Measurements from ENCODE around the gene TLR7. TPM values are rescaled to one million over a fixed set of nuclear protein-coding genes. Genes with fewer than 3 reads are reported as not detected.
A peak's percentile ranks its signal among the peaks of the same experiment; 100 is the strongest.

TLR7 gene
- total RNA-seq, 4 donors from 2014 or later = 0.23 to 1.2 (median 0.62) TPM

DNA sequence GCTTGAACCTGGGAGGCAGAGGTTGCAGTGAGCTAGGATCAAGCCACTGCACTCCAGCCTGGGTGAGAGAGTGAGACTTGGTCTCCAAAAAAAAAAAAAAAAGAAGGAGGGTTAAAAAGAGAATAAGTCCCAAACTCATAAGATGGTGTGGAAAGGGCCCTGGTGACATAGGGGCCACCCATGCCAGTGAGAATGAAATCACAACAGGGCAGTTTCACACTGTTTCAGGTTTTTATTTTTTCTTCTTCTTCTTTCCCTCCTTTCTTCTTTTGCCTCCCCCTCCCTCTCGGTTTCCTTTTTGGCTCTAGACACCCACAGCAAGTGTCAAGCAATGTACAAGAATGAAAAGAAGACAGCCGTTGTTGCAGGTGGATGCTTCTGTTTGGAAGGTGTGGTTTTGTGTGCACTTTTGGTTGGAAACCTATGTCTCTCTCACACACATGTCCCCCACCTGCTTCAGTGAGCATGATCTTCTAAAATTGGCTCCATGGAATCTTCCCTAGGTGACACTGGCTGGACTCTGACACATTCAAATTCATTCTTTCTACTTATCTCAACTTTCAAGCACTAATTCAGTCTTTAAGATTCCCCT lies 25.1 kb downstream of the TLR7 start:
- TF ChIP-seq POLR2A (IDR thresholded peaks at IDR 0.05; ENCODE audit: low read depth) (no peak), POLR2AphosphoS5 (IDR thresholded peaks at IDR 0.05) (no peak), CTCF (IDR thresholded peaks at IDR 0.05) (no peak), EP300 (IDR thresholded peaks at IDR 0.05) (no peak)
- intact Hi-C loops (cut with DNase I) = loop anchor here (2.0 kb wide), 1 partner anchor 77 kb away; no protein-coding TSS in a partner anchor

DNA sequence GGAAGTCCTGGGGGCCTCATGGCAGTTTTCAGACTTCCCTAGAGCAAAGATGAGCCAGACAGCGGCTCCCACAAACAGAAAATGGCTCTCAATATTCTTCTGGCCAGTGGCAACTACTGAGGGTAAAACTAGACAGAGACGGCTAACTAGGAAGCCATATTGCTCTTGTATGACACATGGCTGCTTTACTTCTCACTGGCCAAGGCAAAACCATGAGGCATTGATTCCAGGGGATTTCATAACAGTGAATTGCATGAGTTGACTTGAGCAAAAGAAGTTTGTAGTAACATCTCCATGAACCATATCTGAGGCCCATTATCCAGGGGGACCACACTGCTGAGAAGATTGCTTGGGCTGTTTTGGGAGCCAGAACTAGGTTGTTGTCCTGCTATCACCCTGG lies 25.8 kb downstream of the TLR7 start:
- Histone ChIP-seq H3K27me3 (no peaks in the 10 kb centered on the region), H3K9me3 (no peaks in the 10 kb centered on the region), H3K36me3 (no peaks in the 10 kb centered on the region), H3K27ac (replicated peaks in 1 of 4) (no peak overlapping the region), H3K4me3 (no peak overlapping the region), H3K4me1 (no peaks in the 10 kb centered on the region)
- intact Hi-C loops (cut with DNase I) = loop anchor here (2.0 kb wide), 1 partner anchor 78 kb away; no protein-coding TSS in a partner anchor
- DNase-seq (ENCODE audit: extremely low spot score) = no peak
- WGBS = 86% methylated on average over 2 of the region's 2 CpGs
- TF ChIP-seq POLR2A (IDR thresholded peaks at IDR 0.05; ENCODE audit: low read depth) = no peak

More for the DNA sequence above, 25.1 kb downstream of the TLR7 start:
- 28% methylated on average over 2 of the region's 2 CpGs for WGBS
- H3K9me3 ChIP-seq = no peaks in the 10 kb centered on the region
- no peak overlapping the region for H3K4me3 ChIP-seq
- no peaks in the 10 kb centered on the region for H3K27me3 ChIP-seq
- H3K27ac ChIP-seq (replicated peaks in 1 of 4) = no peak overlapping the region
- no peaks in the 10 kb centered on the region for H3K36me3 ChIP-seq
- H3K4me1 ChIP-seq = no peaks in the 10 kb centered on the region
- no peak for DNase-seq (ENCODE audit: extremely low spot score)

GRCh38 chrX:12894074-12895030 lies 27.5 kb downstream of the TLR7 start:
- Histone ChIP-seq H3K4me1 (no peaks in the 10 kb centered on the region), H3K36me3 (no peaks in the 10 kb centered on the region), H3K27ac (replicated peaks in 1 of 4) (no peak overlapping the region), H3K4me3 (no peak overlapping the region), H3K27me3 (no peaks in the 10 kb centered on the region), H3K9me3 (no peaks in the 10 kb centered on the region)
- DNase-seq (ENCODE audit: extremely low spot score) = no peak
- intact Hi-C loops (cut with DNase I) = no loop called here
- WGBS = 56% methylated on average over 12 of the region's 12 CpGs
- TF ChIP-seq POLR2AphosphoS5 (IDR thresholded peaks at IDR 0.05) = no peak
- TF ChIP-seq CTCF (IDR thresholded peaks at IDR 0.05) = peak; percentile 58 to 62 (median 59)

GRCh38 chrX:12895866-12896265 lies 29.0 kb downstream of the TLR7 start:
- intact Hi-C loops (cut with DNase I) = no loop called here
- WGBS = 47% methylated on average over 2 of the region's 2 CpGs
- DNase-seq (ENCODE audit: extremely low spot score) = no peak
- H3K27me3 ChIP-seq = no peaks in the 10 kb centered on the region
- no peak overlapping the region for H3K4me3 ChIP-seq
- no peaks in the 10 kb centered on the region for H3K4me1 ChIP-seq
- H3K36me3 ChIP-seq = no peaks in the 10 kb centered on the region
- H3K27ac ChIP-seq (replicated peaks in 1 of 4) = no peak overlapping the region
- TF ChIP-seq EP300 (IDR thresholded peaks at IDR 0.05) (no peak), POLR2A (IDR thresholded peaks at IDR 0.05; ENCODE audit: low read depth) (no peak), CTCF (IDR thresholded peaks at IDR 0.05) (no peak), POLR2AphosphoS5 (IDR thresholded peaks at IDR 0.05) (no peak)
- no peaks in the 10 kb centered on the region for H3K9me3 ChIP-seq

GRCh38 chrX:12896935-12897334 lies 30.1 kb downstream of the TLR7 start:
- Histone ChIP-seq H3K4me1 (peaks cover 0 to 6% (median 2%) of the 10 kb centered on the region in 4 donors), H3K9me3 (no peaks in the 10 kb centered on the region), H3K27ac (replicated peaks in 1 of 4) (no peak overlapping the region), H3K4me3 (no peak overlapping the region), H3K27me3 (no peaks in the 10 kb centered on the region), H3K36me3 (no peaks in the 10 kb centered on the region)
- DNase-seq (ENCODE audit: extremely low spot score) = no peak
- WGBS = 82% methylated on average over 4 of the region's 4 CpGs
- no peak for TF ChIP-seq POLR2A (IDR thresholded peaks at IDR 0.05; ENCODE audit: low read depth)
- no peak for TF ChIP-seq POLR2AphosphoS5 (IDR thresholded peaks at IDR 0.05)
- no peak for TF ChIP-seq CTCF (IDR thresholded peaks at IDR 0.05)
- no peak for TF ChIP-seq EP300 (IDR thresholded peaks at IDR 0.05)
- intact Hi-C loops (cut with DNase I) = no loop called here
